WTC11 (cell line): ENCODE measurements around the gene CD300A.

Experiments
- CBFB ChIP-seq: sonication (generic); formaldehyde crosslinking; IDR thresholded peaks from 2 replicates; pipeline ENCODE4 v1.8.1; 2022; ENCODE audit warnings: mild to moderate bottlenecking, low read depth, missing genetic modification reagents
- CTCF ChIP-seq: fragments of 200-600 bp; IDR thresholded peaks from 2 replicates; pipeline ENCODE4 v1.8.0; 2022; ENCODE audit warnings: antibody characterized with exemption
- ESRRA ChIP-seq: sonication (generic); formaldehyde crosslinking; IDR thresholded peaks from 2 replicates; pipeline ENCODE4 v1.8.1; 2022; ENCODE audit warnings: mild to moderate bottlenecking, missing genetic modification reagents, borderline replicate concordance
- NR2C2 ChIP-seq: sonication (generic); formaldehyde crosslinking; IDR thresholded peaks from 2 replicates; pipeline ENCODE4 v1.8.0; 2022; ENCODE audit warnings: mild to moderate bottlenecking, missing genetic modification reagents
- TEAD4 ChIP-seq: sonication (generic); formaldehyde crosslinking; IDR thresholded peaks from 2 replicates; pipeline ENCODE4 v1.8.0; 2022; ENCODE audit warnings: mild to moderate bottlenecking, missing genetic modification reagents
- USF2 ChIP-seq: sonication (generic); formaldehyde crosslinking; IDR thresholded peaks from 2 replicates; pipeline ENCODE4 v1.8.1; 2023; ENCODE audit warnings: mild to moderate bottlenecking, missing genetic modification reagents, moderate library complexity
- ZNF219 ChIP-seq: sonication (generic); formaldehyde crosslinking; IDR thresholded peaks from 2 replicates; pipeline ENCODE4 v1.8.0; 2023; ENCODE audit warnings: missing genetic modification reagents, mild to moderate bottlenecking, borderline replicate concordance

GRCh38 chr17:74461611-74462010, 4.8 kb upstream of the CD300A start:
- TF ChIP-seq CTCF (no peak), CBFB (no peak), NR2C2 (CRISPR knock-in tag) (no peak), TEAD4 (CRISPR knock-in tag) (no peak), ESRRA (no peak), USF2 (CRISPR knock-in tag) (no peak), ZNF219 (CRISPR knock-in tag) (no peak)
